ENCODE measurements around the gene ACBD6.
A peak's percentile ranks its signal among the peaks of the same experiment; 100 is the strongest.

Gene ACBD6

DNA sequence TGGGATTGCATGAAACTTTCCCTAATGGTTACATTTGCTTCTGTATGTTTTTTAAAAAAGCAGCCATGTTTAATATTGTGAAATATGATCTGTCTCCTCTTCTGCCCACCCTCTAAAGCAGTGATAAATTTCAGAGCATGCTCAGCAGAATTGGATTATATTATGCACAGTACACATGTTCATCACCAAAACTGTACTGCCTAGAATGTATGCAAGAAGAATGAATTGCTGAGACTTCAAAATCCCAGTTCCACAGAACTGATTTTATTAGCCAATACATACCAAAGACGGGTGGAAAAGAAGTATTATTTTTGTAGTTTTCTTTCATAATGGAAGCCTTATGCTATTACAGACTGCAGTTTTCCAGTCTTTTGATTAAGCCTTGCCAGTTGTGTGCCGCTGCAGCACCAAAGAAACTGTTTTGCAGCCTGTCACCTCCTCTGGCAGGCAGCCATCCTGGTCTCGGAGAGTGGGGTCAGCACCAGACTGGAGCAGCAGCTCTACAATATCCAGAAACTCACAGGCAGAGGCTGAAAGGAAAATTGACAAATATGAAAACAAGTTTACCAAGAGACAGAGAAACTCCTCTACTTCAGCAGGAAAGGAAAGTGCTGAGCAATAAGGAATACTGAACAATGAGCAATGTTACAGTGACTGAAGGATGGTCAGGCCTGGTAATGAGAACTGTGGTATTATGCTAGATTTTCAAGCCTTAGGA is 214.2 kb downstream of the ACBD6 start:
- DNase-seq: peak; percentile 47

DNA sequence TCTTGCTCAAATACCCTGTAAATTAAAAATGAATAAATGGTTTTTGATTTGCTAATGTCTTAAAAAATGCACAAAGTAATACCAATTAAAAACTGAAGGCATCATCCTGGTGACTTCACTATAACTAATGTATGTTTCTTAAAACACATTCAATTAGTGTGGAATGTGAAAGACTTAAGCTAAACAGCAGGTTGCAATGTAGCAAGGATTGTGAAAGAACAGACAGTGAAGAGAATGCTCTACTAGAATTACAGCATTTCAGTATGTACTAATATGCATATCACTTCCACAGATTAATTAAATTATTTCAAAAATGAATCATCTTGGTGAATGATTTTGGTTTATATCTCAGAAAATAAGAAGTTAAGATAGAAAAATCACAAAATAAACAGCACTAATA is 216.0 kb downstream of the ACBD6 start:
- no peak for DNase-seq

DNA sequence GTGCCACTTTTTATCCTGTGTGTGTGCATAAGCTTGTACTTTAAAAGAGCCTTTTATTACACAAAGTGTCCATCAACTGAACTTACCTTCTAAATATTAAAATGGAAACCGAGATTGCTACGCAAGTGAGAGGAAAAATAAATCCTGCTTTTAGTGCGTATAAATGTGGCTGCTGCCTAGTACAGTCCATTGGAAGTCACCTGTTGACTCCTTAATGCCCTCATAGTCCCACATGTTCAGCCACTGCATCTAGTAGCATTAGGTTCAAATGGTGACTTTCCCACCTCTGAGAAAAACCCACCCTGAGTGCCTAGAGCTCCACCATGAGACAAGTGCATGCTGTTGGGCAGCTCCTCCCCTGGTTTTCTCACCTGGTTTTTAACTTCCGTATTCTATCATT is 219.3 kb downstream of the ACBD6 start:
- no peak for DNase-seq

DNA sequence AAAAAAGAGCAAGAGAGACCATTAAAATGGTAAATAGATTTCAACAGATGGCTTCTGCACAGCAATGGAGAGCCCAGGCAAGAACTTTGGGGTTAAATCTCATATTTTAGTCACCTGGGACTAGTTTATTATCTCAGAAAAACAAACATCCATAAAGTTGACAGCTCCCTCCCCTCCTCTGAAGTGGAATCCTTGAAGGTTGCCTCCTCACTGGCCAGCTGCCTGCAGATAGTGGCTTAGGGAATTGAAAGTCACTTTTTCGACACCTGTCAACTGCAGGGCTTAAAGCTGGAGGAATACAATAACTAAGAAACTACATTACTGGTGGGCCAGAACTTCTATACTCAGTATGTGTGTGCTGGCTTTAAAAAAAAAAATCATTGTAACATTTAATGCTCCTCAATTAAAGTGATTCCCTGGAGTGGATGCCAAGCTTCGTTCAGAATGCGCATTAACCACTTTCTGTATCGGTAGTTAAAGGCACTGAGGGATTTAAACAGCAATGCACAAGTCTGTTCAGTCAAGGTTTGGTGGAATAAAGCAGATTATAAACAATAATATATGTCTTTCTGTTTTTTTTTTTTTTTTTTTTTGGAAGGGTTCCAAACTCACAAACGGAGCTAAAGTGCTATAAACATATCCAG is 219.9 kb downstream of the ACBD6 start:
- peak; percentile 91 for DNase-seq

DNA sequence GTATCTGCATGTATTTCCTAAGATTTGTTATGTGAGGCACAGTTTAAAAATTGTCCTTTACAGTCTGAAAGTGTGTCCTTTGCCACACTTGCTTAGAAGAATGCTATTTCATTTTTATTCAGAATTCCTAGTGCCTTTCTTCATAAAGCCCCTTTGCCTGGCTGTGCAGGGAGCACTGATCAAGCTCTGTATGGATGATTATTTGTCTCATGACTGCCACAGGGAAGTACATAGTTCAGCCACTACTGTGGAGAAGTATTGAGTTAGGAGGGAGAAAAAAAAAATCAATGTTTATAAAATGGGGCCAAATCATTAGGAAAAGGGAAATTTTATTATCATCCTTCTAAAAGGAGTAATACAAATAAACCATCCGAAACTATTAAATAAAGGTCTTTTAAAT is 220.9 kb downstream of the ACBD6 start:
- peak; percentile 9 for DNase-seq

DNA sequence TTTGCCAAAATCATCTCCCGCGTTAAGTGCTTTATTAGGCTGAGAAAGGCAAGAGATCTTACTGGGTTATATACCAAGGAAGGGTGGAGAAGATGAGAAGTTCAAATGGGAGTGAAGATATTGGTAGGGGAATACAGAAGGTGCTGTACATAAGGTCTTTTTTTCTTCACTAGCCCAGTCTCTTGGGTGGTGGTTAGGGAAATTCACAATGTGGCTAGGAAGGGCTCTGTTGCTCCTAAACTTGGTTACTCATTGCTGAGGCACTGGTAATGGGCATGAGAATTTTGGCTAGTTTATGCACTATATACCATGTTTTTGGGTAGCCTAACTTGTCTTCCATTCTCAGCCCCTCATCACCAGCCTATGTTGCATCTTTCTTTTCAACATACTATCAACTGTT is 221.8 kb downstream of the ACBD6 start:
- no peak for DNase-seq

DNA sequence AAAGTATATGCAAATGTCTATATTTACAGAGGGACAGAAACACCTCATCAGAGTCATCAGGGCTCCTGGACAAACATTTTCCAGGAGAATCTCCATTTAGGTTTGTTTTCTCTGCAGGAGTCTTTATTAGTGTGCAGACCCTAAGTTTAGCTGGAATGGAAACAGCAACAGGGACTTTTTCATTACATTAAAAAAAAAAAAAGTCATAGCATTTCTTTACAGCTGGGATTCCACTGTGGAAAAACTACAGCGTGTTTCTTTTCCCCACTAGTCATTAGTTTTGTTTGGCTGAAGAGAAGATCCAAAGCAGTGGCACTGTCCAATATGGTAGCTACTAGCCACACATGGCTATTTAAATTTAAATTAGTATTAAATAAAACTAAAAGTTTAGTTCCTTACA is 222.7 kb downstream of the ACBD6 start:
- DNase-seq: no peak

DNA sequence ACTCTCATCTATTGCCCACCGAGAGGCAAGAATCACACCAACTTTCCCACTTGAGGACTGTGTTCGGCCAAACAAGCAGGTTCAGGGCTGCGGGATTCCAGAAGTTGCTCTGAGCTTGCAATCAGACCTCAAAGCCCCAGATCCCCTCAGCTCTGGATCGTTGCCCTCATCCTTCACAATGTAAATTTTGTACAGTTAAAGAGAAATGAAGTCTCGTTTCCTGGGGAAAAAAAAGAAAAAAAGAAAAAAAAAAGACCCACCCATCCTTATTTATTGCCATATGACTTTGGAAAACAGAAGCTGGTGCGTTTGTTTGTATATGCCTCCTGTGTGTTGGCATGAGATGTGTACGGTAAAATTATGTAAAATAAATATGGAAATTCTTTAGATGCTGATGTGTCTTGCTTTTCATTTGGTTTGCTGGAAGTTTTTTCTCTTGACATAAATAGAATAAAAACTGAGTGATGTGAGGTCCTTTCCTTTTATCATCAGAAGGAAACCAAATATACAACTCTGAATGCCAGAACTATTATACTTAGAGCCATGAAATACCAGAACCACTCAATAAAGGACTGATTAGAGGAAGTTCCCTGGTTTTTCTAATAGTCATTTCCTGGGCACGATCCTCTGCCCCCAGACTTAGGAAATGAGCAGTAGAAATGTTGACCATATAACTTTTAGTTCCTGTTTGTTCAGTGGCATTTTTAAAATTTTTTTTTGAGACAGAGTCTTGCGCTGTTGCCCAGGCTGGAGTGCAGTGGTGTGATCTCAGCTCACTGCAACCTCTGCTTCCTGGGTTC is 223.6 kb downstream of the ACBD6 start:
- DNase-seq: no peak

DNA sequence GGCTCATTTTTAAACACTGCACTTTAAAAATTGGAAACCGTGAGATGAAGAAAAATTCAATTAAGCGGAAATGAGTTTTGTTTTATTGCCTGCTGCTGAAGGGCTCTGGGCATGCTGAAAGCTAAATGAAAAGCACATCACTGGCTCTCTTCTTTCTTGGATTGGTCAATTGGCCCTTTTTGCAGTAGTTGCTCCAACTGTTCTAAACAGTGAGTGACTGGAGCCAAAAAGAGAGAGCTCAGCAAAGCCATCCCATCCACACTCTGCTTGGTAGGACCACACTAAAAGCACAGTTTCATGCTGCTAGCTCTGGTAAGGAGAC is 224.2 kb downstream of the ACBD6 start:
- no peak for DNase-seq

DNA sequence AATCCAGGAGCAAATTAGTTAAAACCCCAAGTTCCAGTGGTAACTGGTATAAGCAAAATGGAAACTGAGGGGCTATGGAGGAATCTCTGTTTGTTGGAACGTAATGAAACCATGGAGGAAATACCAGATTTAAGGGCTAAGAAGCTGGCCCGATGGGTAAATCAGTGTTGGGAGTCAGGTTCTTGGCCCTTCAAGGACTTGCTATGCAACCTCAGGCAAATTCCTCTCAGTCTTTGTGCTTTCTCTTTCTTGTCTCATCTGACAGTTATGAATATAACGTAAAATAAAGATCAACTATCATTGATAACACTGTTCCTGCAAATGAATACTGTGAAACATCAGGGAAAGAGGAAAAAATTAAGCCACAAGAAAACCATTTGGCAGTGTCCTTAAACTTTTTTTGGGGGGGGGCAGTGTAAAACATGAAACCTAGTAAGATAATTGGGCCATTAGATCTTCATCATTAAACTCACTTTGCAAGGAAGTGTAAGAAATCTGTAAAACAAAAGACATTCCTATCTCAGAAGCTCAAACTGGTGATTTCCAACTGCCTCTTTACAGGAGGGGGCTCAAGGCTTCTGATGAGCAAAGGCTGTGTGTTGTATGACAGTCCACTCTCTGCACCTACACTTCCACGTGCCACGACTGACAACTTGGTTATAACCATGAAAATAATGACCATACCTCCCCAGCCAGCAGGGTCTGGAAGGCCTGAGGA is 224.7 kb downstream of the ACBD6 start:
- DNase-seq: no peak

DNA sequence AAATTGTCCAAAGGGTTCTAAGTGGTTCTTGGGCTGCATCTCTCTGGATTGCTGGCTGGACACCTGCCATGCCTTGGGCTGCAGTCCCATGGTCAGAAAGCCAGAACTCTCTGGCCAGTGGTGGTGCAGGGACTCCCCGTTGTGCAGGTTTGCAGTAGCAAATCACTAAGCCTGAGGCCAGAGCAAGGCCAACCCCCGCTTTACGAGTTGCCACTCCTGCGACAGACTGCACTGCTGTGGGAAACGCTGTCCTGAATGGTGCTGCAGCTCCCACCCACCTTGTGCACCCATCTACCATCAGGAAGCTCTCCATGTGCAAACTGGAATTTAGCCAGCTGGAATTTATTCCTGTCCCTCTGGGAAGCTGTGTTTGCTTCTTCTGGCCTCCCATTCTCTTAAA is 226.7 kb downstream of the ACBD6 start:
- DNase-seq: no peak

DNA sequence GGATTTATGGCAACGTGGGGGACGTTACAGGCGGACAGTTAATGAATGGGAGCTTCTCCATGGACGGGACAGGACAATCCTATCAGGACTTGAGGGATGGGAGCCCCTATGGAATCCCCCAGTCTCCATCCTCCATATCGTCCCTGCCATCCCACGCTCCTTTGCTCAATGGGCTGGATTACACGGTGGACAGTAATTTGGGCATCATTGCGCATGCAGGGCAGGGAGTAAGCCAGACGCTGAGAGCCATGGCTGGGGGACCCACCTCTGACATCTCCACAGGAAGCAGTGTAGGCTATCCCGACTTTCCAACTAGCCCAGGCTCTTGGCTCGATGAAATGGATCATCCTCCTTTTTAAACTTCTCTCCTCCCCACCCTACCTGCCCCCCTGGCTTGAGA is 228.2 kb downstream of the ACBD6 start:
- no peak for DNase-seq

DNA sequence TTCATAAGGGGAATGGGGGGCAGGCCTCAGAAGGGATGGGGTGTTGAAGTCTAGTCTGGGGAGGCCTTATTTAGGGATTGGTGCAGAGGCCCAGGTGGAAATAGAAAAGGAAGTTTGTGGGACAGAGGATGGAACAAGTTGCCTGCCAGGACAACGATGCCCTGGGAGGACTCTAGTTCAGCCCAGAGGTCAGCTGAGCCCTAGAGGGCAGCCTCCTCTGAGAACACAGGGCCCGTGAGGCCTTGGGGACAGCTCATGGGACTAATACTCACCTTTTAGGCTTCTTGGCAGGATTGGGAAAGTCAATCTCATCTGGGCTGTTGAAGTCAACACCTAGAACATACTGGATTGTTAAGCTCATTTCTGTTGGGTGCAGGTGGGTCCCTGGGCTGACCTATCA is 229.3 kb downstream of the ACBD6 start:
- no peak for DNase-seq

DNA sequence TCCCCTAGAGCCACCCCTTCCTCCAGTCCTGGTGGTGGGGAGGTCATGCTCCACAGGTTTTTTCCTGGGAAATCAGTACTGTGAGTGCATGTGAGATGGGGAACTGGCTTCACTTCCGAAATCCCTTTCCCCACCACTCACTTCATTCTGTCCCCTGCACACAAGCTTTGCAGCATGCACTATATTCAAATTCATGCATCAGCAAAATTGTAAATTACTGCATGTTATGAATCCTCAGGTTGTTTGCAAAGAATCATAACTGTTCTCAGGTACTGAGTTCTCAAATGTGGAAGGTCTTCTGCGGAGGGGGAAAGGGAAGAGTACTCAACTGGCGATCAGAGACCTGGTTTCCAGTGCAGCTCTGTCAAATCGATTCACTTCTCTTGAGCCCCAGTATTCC is 230.0 kb downstream of the ACBD6 start:
- no peak for DNase-seq

DNA sequence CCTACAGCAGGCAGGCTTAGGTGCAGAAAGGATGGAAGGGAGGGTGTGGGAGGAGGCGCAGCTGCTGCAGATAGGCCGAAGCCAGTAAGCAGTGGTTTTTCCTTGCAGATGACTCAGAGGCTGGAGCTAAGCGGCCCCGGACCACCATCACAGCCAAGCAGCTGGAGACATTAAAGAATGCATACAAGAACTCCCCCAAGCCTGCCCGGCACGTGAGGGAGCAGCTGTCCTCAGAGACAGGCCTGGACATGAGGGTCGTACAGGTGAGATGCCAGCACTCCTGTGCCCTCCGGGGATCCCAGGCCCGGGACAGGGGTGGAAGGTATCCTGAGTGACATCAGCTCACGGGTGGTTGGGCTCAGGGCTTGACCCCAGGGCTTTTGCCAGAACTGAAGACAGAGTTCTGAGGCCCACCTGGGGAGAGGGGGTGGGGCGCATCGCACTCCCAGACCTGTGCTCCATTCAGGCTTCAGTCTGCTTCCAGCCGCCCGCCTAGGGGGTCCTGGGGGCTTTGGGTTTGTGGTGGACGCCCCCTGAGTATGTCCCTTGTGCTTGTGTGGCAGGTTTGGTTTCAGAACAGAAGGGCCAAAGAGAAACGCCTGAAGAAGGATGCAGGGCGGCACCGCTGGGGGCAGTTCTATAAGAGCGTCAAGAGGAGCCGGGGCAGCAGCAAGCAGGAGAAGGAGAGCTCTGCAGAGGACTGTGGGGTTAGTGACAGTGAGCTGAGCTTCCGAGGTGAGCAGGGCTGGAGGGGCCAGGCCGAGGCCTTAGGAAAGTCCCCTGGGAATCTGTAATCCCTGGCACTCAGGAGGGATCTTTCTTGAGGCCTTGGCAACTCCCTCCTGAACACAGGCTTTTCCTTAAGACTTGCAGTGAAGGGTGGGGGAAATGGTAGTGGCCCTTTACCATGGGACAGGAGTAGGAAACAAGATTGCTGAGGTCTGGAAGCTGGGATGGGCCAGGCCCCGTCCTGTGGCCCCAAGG is 230.8 kb downstream of the ACBD6 start:
- DNase-seq: no peak

DNA sequence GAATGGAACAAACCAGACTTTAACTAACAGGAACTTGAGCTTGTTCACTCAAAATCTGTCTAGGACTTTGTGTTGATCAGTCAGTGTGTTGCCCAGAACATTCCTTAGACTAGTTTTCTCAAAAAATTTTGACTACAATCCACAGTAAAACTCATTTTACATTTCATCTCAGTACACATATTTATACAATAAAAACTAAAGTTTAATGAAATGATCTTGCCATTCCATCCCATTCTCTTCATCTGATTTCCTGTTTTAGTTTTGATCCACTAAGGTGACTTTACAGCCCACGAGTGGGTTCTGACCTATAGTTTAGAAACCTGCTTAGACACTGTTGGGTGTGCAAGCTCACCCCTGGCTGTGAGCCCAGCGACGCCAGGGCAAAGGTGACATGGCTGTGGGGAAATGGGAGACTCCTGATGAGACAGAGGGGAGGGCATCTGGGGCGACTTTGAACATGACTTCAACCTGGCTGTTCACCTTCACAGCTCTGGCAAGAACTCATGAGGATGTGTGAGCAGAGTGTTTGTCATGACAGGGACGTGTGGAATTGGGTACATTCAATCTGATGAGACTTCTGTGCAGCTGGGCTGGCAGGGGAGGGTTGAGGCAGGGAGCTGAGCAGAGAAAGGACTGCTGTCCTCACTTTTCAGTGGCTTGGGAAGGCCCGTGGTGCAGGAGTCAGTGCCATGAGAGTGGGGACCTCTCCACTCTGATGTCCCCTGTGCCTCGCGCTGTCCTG is 231.7 kb downstream of the ACBD6 start:
- DNase-seq: no peak

DNA sequence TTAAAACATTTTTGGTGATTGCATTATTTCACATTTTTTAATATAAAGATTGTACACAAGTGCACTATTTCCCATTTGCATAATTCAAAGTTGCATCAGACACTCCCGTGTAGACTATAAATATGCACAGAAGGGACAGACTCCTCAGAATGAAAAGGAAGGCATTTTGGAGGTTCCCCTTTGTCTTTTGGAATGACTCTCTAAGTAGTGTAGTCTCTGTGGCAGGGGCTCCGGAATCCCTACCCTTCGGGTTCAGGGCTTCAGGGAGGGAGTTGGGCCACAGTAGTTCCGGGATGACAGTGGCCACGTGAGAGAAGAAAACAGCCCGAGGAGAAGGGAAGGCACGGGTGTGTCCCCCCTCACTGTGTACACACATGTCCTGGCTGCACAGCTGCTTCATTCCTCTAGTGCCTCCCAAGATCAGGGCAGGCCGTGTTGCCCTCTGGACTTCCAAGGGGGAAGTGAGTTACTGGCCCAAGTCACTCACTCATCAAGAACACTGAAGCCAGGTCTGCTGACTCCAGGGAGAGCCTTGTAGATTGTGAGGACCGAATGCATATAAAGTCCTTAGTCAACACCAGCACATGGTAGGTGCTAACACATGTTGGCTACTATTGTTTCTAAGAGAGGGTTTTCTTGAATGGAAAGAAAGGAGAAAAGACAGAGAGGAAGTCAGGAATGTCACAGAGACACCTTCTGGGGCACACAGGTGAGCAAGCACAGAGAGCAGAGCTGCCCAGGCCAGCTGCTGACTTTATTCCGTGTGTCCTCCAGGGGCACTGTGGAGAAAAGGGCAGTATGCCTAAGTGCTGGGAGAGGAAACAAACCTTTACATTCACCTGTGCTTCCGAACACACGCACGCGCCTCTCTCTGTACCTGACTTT is 232.5 kb downstream of the ACBD6 start:
- peak; percentile 19 for DNase-seq

DNA sequence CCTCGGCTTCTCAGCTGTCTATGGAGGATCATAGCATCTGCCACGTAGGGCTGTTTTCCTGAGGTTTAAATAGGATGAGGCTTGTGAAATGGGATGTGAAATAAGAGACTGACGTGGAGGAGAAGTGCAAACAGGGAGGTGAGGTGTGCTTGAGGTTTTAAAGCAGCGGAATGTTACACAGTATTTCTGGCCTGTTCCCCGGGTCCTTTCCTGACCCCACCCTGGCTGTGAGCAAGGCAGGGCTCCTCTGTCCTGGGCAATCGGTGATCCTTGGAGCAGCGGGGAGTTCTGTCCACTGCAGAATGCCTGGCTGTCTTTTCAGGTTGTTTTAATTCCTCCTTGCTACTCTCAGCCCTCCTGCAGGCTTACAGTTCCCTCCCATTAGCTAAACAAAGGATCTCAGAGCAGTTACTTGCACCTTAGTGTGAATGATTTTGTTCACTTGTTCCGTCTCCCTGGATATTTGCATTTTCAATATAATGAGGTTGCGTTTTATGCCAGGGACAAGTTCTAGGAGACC is 233.8 kb downstream of the ACBD6 start:
- no peak for DNase-seq

DNA sequence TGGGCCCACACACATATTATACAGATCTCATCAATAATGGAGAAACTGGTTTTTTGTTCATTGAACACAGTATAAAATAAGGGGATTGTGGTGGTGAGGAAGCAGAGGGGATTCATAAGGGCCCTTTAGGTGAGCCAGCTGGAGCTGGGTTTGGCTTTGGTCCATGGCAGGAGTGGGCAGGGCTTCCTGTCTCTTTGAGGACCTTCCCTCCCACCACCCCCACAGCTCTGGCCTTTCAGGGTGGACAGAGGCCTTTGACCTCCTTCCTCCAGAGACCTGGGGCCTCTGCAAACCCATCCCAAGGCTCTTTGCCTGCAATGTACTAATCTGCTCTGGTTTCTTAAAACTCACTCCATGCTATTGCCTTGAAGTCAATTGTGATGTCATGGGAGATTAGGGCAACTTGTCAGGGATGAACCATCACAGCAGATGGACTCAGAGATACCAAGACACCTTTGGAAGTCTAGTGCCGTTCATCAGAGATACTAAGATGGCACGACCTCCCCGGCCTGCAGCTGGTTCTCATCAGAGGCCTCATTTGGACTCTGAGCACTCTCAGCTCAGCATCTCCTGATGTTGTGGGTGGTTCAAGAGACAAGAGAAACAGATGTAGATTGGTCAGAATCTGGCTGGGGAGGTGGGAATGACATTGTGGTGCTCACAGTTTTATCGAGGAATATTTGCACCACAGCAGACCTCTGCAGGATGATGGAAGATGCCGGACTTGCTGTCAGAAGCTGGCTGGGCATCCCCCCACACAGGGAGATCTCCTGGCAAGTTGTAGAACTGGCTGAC is 234.4 kb downstream of the ACBD6 start:
- no peak for DNase-seq

DNA sequence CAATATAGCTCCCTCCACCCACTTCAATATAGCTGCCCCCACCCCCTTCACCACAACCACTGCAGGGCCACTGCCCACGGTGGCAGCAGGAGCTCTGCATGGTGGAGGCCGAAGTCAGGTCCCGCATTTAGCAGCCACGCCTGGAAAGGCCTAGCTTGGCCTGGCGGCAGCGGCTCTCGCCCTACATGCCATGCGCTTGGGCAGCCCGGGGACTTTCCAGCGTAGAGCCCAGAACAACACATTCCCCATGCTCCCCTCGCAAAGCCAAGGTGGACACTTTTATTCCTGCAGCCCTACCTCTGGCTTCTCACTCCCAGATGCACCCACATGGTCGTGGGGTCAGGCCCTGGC is 235.2 kb downstream of the ACBD6 start:
- DNase-seq: no peak

Data from NCI-H2171 treated with DMSO at 0.1 percent for 48 hours (cell line).